K562 (cell line): Measurements from ENCODE around the gene NEDD1. TPM values are rescaled to one million over a fixed set of nuclear protein-coding genes. Genes with fewer than 3 reads are reported as not detected.

Source experiments
- HMBOX1 ChIP-seq: sonication (generic); IDR thresholded peaks from 2 replicates; pipeline ENCODE4 v1.6.1; 2016
- JUN ChIP-seq, 2 experiments: sonication (generic) in 1 of 2; formaldehyde crosslinking in 1 of 2; IDR thresholded peaks; 2 replicates each; pipeline versions ENCODE4 v1.6.1 to v1.8.0; 2012 to 2022; ENCODE audit warnings: borderline replicate concordance in 2 of 2, mild to moderate bottlenecking in 2 of 2, improper control_type of control experiment in 1 of 2, low read depth in 1 of 2, low read length in 1 of 2, missing genetic modification reagents in 1 of 2
- RREB1 ChIP-seq: fragments of 250-450 bp; sonication (Bioruptor Pico); IDR thresholded peaks from 2 replicates; pipeline ENCODE4 v1.4.0; 2020
- ZNF444 ChIP-seq: fragments of 250-450 bp; sonication (Bioruptor Pico); IDR thresholded peaks from 2 replicates; pipeline ENCODE4 v1.4.0; 2020; ENCODE audit warnings: mild to moderate bottlenecking, moderate library complexity
- polyA plus RNA-seq, 8 experiments: library from polyadenylated mRNA; depleted of rRNA in 4 of 8; stranded (reverse) in 5 of 8; unstranded in 3 of 8; fragments of >200 nt; fragmentation: Nextera tagmentation in 2 of 8; fragmentation: Illumina TruSeq in 1 of 8; extraction: Ambion mirVana in 2 of 8; extraction: Trizol in 1 of 8; gene quantifications; 2 replicates each; pipeline versions ENCODE4 v1.2.1 to v1.2.3, GENCODE V29; 2011 to 2014; ENCODE audit warnings: inconsistent platforms in 1 of 8, missing spikeins in 1 of 8
- total RNA-seq, 7 experiments: library from RNA; depleted of rRNA in 6 of 7; stranded (reverse); fragments of >200 nt in 6 of 7; fragmentation: Illumina TruSeq in 2 of 7; extraction: Trizol in 2 of 7; gene quantifications; 2 replicates each; pipeline versions ENCODE4 v1.2.1 to v1.2.3, GENCODE V29; 2011 to 2021; ENCODE audit warnings: low replicate concordance in 1 of 7

The NEDD1 gene
- total and polyA plus RNA-seq, 9 of the 15 experiments (the other 6 are each of a cell fraction or from before 2014, with no cell fraction given) = 7.5 to 29.3 (median 14.8) TPM

GRCh38 chr12:96981911-96982310, 74.9 kb downstream of the NEDD1 start (continued):
- no peak for TF ChIP-seq RREB1
- no peak for TF ChIP-seq JUN (IDR thresholded peaks at IDR 0.05; ENCODE audit: borderline replicate concordance, low read depth, low read length)
- no peak for TF ChIP-seq JUN (CRISPR knock-in tag; IDR thresholded peaks at IDR 0.05; ENCODE audit: borderline replicate concordance)
- TF ChIP-seq HMBOX1 = no peak
- no peak for TF ChIP-seq ZNF444
- TF ChIP-seq, all 486 proteins: peak for 0
